Measurements from ENCODE around the gene ITPRIPL2.

GRCh38 chr16:19115148-19116021, 1.6 kb downstream of the ITPRIPL2 start:
- TF ChIP-seq TAF1 (IDR thresholded peaks at IDR 0.05; ENCODE audit: low read depth, low read length) = no peak
- TF ChIP-seq POLR2AphosphoS5 (IDR thresholded peaks at IDR 0.05; ENCODE audit: low read depth, low read length) = no peak

All from GM12891 (cell line).